Measurements from ENCODE around the gene PRR35.
A peak's percentile ranks its signal among the peaks of the same experiment; 100 is the strongest.

GRCh38 chr16:546909-547770 lies 13.1 kb upstream of the PRR35 start:
- TF ChIP-seq CTCF (IDR thresholded peaks at IDR 0.05) (peak; percentile 81), ZFX (IDR thresholded peaks at IDR 0.05; ENCODE audit: borderline replicate concordance) (no peak)

All from 22Rv1 (cell line).